ENCODE data around the gene PLXDC2.

Gene PLXDC2

DNA sequence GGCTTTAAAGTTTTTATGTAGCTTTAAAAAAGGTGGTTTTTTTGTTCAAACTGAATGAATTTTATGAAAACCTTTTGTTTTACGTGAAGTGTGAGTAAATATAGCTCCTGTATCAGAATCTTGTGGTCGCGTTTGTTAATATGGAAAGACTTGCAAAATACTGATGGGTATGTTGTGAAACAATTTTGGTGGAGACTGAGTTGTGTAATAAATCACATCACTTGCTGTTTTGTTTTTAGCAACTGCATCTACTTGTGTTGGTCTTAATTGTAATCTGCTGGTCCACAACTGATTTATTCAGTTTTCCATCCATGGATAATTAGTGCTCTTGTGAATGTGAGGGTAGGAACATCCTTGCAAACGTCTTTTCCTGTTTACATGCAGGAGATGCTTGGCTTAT lies 10.5 kb downstream of the PLXDC2 start:
- TF ChIP-seq, protein P1, sequence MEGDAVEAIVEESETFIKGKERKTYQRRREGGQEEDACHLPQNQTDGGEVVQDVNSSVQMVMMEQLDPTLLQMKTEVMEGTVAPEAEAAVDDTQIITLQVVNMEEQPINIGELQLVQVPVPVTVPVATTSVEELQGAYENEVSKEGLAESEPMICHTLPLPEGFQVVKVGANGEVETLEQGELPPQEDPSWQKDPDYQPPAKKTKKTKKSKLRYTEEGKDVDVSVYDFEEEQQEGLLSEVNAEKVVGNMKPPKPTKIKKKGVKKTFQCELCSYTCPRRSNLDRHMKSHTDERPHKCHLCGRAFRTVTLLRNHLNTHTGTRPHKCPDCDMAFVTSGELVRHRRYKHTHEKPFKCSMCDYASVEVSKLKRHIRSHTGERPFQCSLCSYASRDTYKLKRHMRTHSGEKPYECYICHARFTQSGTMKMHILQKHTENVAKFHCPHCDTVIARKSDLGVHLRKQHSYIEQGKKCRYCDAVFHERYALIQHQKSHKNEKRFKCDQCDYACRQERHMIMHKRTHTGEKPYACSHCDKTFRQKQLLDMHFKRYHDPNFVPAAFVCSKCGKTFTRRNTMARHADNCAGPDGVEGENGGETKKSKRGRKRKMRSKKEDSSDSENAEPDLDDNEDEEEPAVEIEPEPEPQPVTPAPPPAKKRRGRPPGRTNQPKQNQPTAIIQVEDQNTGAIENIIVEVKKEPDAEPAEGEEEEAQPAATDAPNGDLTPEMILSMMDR (IDR thresholded peaks at IDR 0.05) = no peak
- Histone ChIP-seq H3K27ac (no peak overlapping the region), H3K79me2 (peaks cover 49% of the 10 kb centered on the region), H3K4me2 (ENCODE audit: low read length) (peak overlapping the region; percentile 36), H3K9me3 (ENCODE audit: control insufficient read depth, low read length) (no peaks in the 10 kb centered on the region), H3K9ac (no peak overlapping the region), H3K27me3 (ENCODE audit: control insufficient read depth, insufficient read depth, low read length) (no peaks in the 10 kb centered on the region), H3K4me3 (ENCODE audit: low read depth, low read length) (peak overlapping the region; percentile 16), H2AFZ (no peak overlapping the region), H3K4me1 (peaks cover 25% of the 10 kb centered on the region), H3K36me3 (ENCODE audit: control insufficient read depth, insufficient read depth, low read length) (no peaks in the 10 kb centered on the region)

DNA sequence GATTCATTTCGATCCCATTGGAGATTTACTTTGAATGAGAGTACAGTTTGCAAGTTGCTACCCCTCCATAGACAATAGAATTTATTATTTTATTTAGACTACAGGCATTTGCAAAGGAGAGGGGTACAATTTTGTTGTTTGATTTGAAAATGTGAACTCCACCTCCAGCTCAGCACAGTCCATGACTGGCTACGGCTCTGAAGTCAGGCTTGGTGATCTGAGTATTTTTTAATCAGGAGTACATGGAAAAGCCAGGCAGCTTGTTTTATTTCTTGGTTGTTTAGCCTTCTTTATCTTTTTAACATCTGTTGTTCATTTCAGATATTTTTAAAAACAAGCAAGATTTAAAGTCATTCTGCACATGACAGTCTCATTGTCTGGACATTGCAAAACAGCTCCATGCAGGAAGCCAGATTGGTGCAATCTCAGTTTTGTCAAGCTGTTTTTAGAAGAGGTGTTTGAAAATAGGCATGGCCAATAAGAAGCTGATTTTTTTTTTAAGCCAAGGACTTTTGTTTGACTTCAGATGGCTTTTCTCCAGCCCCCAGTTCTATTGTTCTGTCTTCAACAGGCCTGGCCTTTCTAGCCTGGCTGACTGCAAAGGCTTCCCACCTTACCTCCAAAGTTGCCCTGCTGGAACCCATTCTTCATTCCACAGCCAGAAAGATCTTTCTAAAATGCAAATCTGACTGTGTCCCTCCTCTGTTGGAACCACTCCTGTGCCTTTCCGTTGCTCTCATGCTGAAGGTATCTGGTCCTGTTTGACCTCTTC lies 12.2 kb downstream of the PLXDC2 start:
- peak overlapping the region; percentile 30 for H3K27ac ChIP-seq
- H3K9me3 ChIP-seq (ENCODE audit: control insufficient read depth, low read length) = no peaks in the 10 kb centered on the region
- H3K27me3 ChIP-seq (ENCODE audit: control insufficient read depth, insufficient read depth, low read length) = no peaks in the 10 kb centered on the region
- H3K4me1 ChIP-seq = peaks cover 35% of the 10 kb centered on the region
- H3K4me3 ChIP-seq (ENCODE audit: low read depth, low read length) = no peak overlapping the region
- no peak overlapping the region for H2AFZ ChIP-seq
- TF ChIP-seq, protein P1 (IDR thresholded peaks at IDR 0.05) = no peak
- peak overlapping the region; percentile 14 for H3K4me2 ChIP-seq (ENCODE audit: low read length)
- H3K9ac ChIP-seq = no peak overlapping the region
- H3K79me2 ChIP-seq = peaks cover 55% of the 10 kb centered on the region
- H3K36me3 ChIP-seq (ENCODE audit: control insufficient read depth, insufficient read depth, low read length) = no peaks in the 10 kb centered on the region

DNA sequence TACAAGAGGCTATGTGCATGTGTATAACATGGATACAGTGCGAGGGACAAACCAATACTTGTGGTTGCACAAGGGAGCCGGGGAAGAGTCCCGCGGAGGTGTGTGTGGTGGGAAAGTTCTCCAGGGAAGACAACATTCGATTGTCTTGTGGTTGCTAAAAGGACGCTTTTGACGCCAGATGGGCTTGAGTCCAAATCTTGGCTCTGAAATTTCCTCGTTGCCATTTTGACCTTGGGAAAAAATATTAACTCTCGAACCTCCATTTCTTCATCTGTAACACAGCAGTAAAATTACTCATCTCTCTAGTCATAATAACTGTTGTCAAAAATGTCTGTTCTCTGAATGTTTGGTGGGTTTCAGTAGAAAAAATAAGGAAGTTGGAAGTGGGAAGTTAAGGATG lies 16.5 kb downstream of the PLXDC2 start:
- Histone ChIP-seq H3K27ac (peak overlapping the region; percentile 11), H2AFZ (no peak overlapping the region), H3K9ac (no peak overlapping the region), H3K79me2 (peaks cover 46% of the 10 kb centered on the region), H3K9me3 (ENCODE audit: control insufficient read depth, low read length) (no peaks in the 10 kb centered on the region), H3K4me1 (peaks cover 56% of the 10 kb centered on the region), H3K4me3 (ENCODE audit: low read depth, low read length) (no peak overlapping the region), H3K4me2 (ENCODE audit: low read length) (peak overlapping the region; percentile 16), H3K36me3 (ENCODE audit: control insufficient read depth, insufficient read depth, low read length) (no peaks in the 10 kb centered on the region), H3K27me3 (ENCODE audit: control insufficient read depth, insufficient read depth, low read length) (no peaks in the 10 kb centered on the region)
- TF ChIP-seq, protein P1 (IDR thresholded peaks at IDR 0.05) = no peak

DNA sequence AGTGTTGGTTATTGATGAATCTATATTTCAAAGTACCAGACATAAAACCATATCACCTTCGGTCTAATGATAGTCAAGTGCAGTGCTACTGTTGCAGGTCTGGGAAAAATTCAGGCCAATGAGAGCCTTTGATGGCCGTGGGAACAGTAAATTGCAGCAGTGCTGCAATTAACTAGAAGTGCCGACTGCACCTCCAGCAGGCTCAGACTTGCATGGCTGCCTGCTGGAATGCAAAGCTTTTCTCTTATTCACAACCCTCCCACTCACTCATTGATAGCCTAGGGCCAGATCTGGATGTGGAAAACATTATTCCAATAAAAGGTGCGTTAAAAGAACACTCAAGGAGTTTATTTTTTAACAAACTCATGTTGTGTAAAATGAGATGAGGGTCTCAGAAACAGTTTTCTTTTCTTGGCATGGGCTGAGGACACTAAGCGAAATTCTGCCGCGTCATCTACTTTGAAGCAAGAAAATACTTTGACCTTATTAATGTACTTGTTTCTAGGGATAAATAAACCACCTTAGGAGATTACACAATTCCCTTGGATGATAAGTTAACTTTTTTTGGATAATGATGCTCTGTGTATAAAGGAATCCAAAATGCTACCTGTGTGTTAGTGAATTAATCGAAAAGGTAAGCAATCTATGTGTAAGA lies 17.1 kb downstream of the PLXDC2 start:
- no peaks in the 10 kb centered on the region for H3K27me3 ChIP-seq (ENCODE audit: control insufficient read depth, insufficient read depth, low read length)
- no peaks in the 10 kb centered on the region for H3K9me3 ChIP-seq (ENCODE audit: control insufficient read depth, low read length)
- peak overlapping the region; percentile 16 for H3K4me2 ChIP-seq (ENCODE audit: low read length)
- H3K9ac ChIP-seq = no peak overlapping the region
- peaks cover 45% of the 10 kb centered on the region for H3K79me2 ChIP-seq
- H3K4me3 ChIP-seq (ENCODE audit: low read depth, low read length) = no peak overlapping the region
- peaks cover 50% of the 10 kb centered on the region for H3K4me1 ChIP-seq
- H3K27ac ChIP-seq = peak overlapping the region; percentile 11
- TF ChIP-seq, protein P1 (IDR thresholded peaks at IDR 0.05) = no peak
- H2AFZ ChIP-seq = no peak overlapping the region
- no peaks in the 10 kb centered on the region for H3K36me3 ChIP-seq (ENCODE audit: control insufficient read depth, insufficient read depth, low read length)

Data from parathyroid adenoma (tissue), 2 donors.